GM19025 (cell line): ENCODE results near the gene HCAR2.
"Not testable (repeated sequence)": the region's sequence is repeated elsewhere in the genome, so short reads cannot be mapped to it uniquely, and the experiment has no call there.

ENCODE experiments used
- ATAC-seq: cut with Tn5 transposase; IDR thresholded peaks from one replicate; pipeline ENCODE4 v1.9.1; 2021; ENCODE audit warnings: mild to moderate bottlenecking, low read depth, moderate library complexity; ENCODE audit not compliant: unreplicated experiment

Gene HCAR2

GRCh38 chr12:122669397-122670070 lies 33.6 kb downstream of the HCAR2 start:
- no peak for ATAC-seq

DNA sequence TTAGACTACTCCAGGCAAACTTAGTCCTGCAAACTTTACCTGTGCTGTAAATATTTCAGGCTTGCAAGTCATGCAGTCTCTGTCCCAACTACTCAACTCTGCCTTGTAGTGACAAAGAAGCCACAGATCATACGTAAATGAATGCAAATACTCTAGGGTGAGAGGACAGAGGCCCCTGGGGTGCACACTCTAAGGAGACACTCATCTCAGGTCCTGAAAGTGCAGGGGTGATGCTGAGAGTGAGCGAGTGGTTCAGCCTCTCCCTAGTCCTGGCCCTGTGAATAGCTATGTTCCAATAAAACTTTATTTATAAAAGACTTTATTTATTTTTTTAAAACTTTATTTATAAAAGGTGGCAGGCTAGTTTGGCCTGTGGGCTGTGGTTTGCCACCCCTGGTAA lies 34.9 kb downstream of the HCAR2 start:
- no peak for ATAC-seq

DNA sequence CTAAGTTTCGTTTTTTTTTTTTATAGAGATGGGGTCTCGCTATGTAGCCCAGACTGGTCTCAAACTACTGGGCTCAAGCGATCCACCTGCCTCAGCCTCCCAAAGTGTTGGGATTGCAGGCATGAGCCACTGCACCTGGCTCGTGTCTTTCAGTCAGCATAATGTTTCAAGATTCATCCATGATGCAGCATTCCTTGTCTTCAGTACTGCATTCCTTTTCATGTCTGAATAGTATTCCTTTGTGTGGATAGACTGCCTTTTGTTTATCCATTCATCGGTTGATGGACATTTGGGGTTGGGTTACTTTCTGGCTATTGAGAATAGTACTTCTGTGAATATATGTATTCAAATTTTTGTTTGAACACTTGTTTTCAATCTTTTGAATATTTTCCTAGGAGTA lies 37.4 kb downstream of the HCAR2 start:
- ATAC-seq: no peak

DNA sequence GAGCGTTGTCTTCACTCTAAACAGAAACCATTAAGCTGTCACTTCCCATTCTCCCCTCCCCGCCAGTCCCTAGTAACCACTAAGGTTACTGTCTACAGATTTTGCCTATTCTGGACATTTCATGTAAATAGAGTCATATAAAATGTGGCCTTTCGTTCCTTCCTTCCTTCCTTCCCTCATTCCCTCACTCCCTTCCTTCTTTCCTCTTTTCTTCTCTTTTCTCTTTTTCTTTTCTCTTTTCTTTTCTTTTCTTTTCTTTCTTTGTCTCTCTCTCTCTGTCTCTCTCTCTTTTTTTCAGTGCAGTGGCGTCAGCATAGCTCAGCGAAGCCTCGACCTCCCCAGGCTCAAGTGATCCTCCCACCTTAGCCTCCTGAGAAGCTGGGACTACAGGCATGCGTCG lies 37.8 kb downstream of the HCAR2 start:
- ATAC-seq: no peak

DNA sequence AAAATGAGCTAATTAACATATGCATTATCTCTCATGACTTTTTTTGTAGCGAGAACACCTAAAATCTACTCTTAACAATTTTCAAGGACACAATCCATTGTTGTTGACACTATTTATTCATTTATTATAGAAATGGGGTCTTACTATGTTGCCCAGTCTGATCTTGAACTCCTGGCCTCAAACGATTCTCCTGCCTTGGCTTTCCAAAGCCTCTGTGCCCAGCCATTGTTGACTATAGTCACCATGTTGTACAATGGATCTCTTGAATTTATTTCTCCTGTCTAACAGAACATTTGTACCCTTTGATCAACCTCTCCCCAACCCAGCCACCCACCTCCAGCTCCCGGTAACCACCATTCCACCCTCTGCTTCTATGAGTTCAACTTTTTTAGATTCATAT lies 41.2 kb downstream of the HCAR2 start:
- no peak for ATAC-seq

DNA sequence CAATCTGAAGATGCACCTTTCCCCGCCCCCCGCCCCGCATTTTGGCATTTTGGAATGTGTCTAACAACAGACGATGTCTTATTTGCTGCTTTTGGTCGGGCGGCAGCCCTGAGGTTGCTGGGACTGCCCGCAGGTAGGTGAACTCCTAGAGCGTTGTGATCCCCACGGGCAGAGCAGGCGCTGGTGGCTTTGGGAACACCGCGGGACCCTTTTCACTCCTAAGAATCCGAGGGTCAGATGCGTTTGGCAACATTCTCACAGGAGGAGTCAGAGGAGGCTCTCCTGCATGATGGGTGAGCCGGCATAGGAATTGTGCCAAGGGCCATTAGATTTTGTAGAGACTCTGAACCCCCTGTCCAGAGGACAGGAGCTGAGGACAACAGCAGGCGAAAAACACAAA lies 41.9 kb downstream of the HCAR2 start:
- no peak for ATAC-seq

DNA sequence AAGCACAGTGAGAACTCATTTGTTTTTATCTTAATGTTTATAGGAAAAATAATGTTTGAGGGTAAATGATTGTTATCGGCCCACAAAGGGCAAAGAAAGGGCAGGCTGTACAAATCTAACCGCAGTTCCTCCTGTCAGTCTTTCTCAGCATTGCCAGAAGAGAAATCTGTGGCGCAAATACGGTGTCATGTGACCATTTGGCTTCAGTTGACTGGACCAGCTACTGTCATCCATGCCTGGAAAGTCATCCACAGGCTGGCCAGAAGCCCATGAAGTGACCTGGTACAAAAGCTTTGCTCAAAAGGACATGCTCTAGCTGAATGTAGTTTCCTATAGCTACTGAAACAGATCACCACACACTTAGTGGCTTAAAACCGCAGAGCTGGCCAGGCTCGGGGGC lies 43.6 kb downstream of the HCAR2 start:
- ATAC-seq: no peak

DNA sequence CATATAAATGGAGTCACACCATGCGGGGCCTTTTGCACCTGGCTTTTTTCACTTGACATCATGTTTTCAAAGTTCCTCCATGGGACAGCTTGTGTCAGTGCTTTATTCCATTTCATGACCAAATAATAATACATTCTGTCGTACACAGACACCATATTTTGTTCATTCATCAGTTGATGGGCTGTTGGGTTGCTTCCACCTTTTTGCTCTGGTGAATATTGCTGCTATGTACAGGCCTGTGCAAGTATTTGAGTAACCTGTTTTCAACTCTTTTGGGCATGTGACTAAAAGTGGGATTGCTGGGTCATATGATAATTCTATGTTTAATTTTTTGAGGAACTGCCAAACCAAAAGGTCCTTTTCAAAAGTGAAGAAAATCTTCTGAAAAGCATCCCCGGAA lies 46.9 kb downstream of the HCAR2 start:
- ATAC-seq: no peak

GRCh38 chr12:122653291-122653690 lies 49.9 kb downstream of the HCAR2 start:
- ATAC-seq: not testable (repeated sequence)

GRCh38 chr12:122651520-122652224 lies 51.5 kb downstream of the HCAR2 start:
- ATAC-seq: no peak
